H9 (cell line): ENCODE results near the gene FGD5. TPM values are rescaled to one million over a fixed set of nuclear protein-coding genes. Genes with fewer than 3 reads are reported as not detected.

Experiments used
- DNase-seq: peaks from one replicate; pipeline ENCODE4 v3.0.0-alpha.2; 2017
- H2AFZ ChIP-seq: one replicate; pipeline ENCODE4 v1.6.1; 2013; ENCODE audit warnings: mild to moderate bottlenecking, low read length, control low read depth, moderate library complexity
- H2AK5ac ChIP-seq: 2 replicates; pipeline ENCODE4 v1.6.1; 2013; ENCODE audit warnings: low read length, control low read depth, mixed read lengths; ENCODE audit not compliant: insufficient read length
- H2BK120ac ChIP-seq: one replicate; pipeline ENCODE4 v1.6.1; 2013; ENCODE audit warnings: low read depth, mild to moderate bottlenecking, low read length, control low read depth, inconsistent platforms; ENCODE audit not compliant: poor library complexity, severe bottlenecking
- H2BK12ac ChIP-seq: 2 replicates; pipeline ENCODE4 v1.6.1; 2013; ENCODE audit warnings: low read length, control low read depth, mixed read lengths, low read depth; ENCODE audit not compliant: insufficient read length
- H2BK15ac ChIP-seq: 2 replicates; pipeline ENCODE4 v1.6.1; 2013; ENCODE audit warnings: low read depth, low read length, control low read depth
- H2BK20ac ChIP-seq: one replicate; pipeline ENCODE4 v1.6.1; 2013; ENCODE audit warnings: low read depth, mild to moderate bottlenecking, low read length, control low read depth, inconsistent platforms; ENCODE audit not compliant: poor library complexity, severe bottlenecking
- H2BK5ac ChIP-seq: 2 replicates; pipeline ENCODE4 v1.6.1; 2013; ENCODE audit warnings: low read length, control low read depth, mixed read lengths; ENCODE audit not compliant: insufficient read length
- H3K14ac ChIP-seq: 2 replicates; pipeline ENCODE4 v1.6.1; 2013; ENCODE audit warnings: low read length, control low read depth; ENCODE audit not compliant: insufficient read depth
- H3K18ac ChIP-seq: 2 replicates; pipeline ENCODE4 v1.6.1; 2013; ENCODE audit warnings: low read depth, mild to moderate bottlenecking, mixed read lengths, low read length, control low read depth; ENCODE audit not compliant: insufficient read length
- H3K23ac ChIP-seq: 2 replicates; pipeline ENCODE4 v1.6.1; 2013; ENCODE audit warnings: low read length, control low read depth, mixed read lengths, low read depth; ENCODE audit not compliant: insufficient read length
- H3K23me2 ChIP-seq: 2 replicates; pipeline ENCODE4 v1.6.1; 2013; ENCODE audit warnings: low read depth, mild to moderate bottlenecking, mixed read lengths, low read length, control low read depth; ENCODE audit not compliant: insufficient read length, poor library complexity, severe bottlenecking
- H3K27ac ChIP-seq: 2 replicates; pipeline ENCODE4 v1.5.1; 2013; ENCODE audit warnings: low read length, control low read depth, mixed read lengths, low read depth; ENCODE audit not compliant: insufficient read length
- H3K27me3 ChIP-seq: 2 replicates; pipeline ENCODE4 v1.6.1; 2013; ENCODE audit warnings: low read length, control low read depth, inconsistent platforms; ENCODE audit not compliant: insufficient read depth
- H3K4ac ChIP-seq: 2 replicates; pipeline ENCODE4 v1.6.1; 2013; ENCODE audit warnings: low read depth, mild to moderate bottlenecking, control low read depth, inconsistent platforms, low read length, moderate library complexity
- H3K4me1 ChIP-seq: 2 replicates; pipeline ENCODE4 v1.6.1; 2013; ENCODE audit warnings: low read length, control low read depth, inconsistent platforms; ENCODE audit not compliant: insufficient read depth
- H3K4me2 ChIP-seq: 2 replicates; pipeline ENCODE4 v1.6.1; 2013; ENCODE audit warnings: low read length, control low read depth, mixed read lengths; ENCODE audit not compliant: insufficient read length, insufficient read depth
- H3K56ac ChIP-seq: 2 replicates; pipeline ENCODE4 v1.6.1; 2013; ENCODE audit warnings: low read depth, mild to moderate bottlenecking, mixed read lengths, low read length, control low read depth; ENCODE audit not compliant: insufficient read length
- H3K79me1 ChIP-seq: 2 replicates; pipeline ENCODE4 v1.6.1; 2013; ENCODE audit warnings: low read depth, mild to moderate bottlenecking, moderate library complexity, low read length, control low read depth, inconsistent platforms; ENCODE audit not compliant: insufficient read depth, poor library complexity, severe bottlenecking
- H3K79me2 ChIP-seq: 2 replicates; pipeline ENCODE4 v1.6.1; 2013; ENCODE audit warnings: low read length, control low read depth, inconsistent platforms; ENCODE audit not compliant: insufficient read depth
- H3K9ac ChIP-seq: 2 replicates; pipeline ENCODE4 v1.6.1; 2013; ENCODE audit warnings: low read length, control low read depth, mixed read lengths; ENCODE audit not compliant: insufficient read length; ENCODE audit errors: extremely low read depth
- H3K9me3 ChIP-seq: one replicate; pipeline ENCODE4 v1.6.1; 2013; ENCODE audit warnings: low read depth, low read length, inconsistent platforms; ENCODE audit not compliant: control insufficient read depth
- H3T11ph ChIP-seq: one replicate; pipeline ENCODE4 v1.6.1; 2013; ENCODE audit warnings: mild to moderate bottlenecking, low read length, control low read depth, inconsistent platforms
- H4K20me1 ChIP-seq: one replicate; pipeline ENCODE4 v1.6.1; 2013; ENCODE audit not compliant: control insufficient read depth, insufficient read length, insufficient read depth
- H4K5ac ChIP-seq: 2 replicates; pipeline ENCODE4 v1.6.1; 2013; ENCODE audit warnings: low read depth, mild to moderate bottlenecking, mixed read lengths, low read length, control low read depth; ENCODE audit not compliant: insufficient read length
- H4K8ac ChIP-seq: replicated peaks from 2 replicates; pipeline ENCODE4 v1.6.1; 2013; ENCODE audit warnings: low read length, control low read depth, mixed read lengths, low read depth; ENCODE audit not compliant: insufficient read length
- H4K91ac ChIP-seq: 2 replicates; pipeline ENCODE4 v1.6.1; 2013; ENCODE audit warnings: low read depth, mild to moderate bottlenecking, moderate library complexity, mixed read lengths, low read length, control low read depth; ENCODE audit not compliant: insufficient read length
- H3K27ac Mint-ChIP-seq, 3 experiments: 2 replicates in 2 of 3; 3 replicates in 1 of 3; pipeline ENCODE4 v1.8.0; 2020 to 2021; ENCODE audit warnings: mixed read lengths in 3 of 3, mild to moderate bottlenecking in 1 of 3, moderate library complexity in 1 of 3
- H3K27me3 Mint-ChIP-seq: 2 replicates; pipeline ENCODE4 v1.8.0; 2021; ENCODE audit warnings: low read depth, mild to moderate bottlenecking, moderate library complexity, mixed read lengths
- H3K36me3 Mint-ChIP-seq, 3 experiments: 2 replicates in 2 of 3; 3 replicates in 1 of 3; pipeline ENCODE4 v1.8.0; 2020 to 2021; ENCODE audit warnings: low read depth in 3 of 3, mixed read lengths in 3 of 3; ENCODE audit not compliant: insufficient read depth in 1 of 3
- H3K4me1 Mint-ChIP-seq, 2 experiments: 2 replicates each; pipeline ENCODE4 v1.8.0; 2020; ENCODE audit warnings: mixed read lengths in 2 of 2
- H3K4me3 Mint-ChIP-seq, 2 experiments: 2 replicates in 1 of 2; 3 replicates in 1 of 2; pipeline ENCODE4 v1.8.0; 2020 to 2021; ENCODE audit warnings: mild to moderate bottlenecking in 2 of 2, mixed read lengths in 2 of 2, moderate library complexity in 1 of 2
- H3K9me3 Mint-ChIP-seq, 2 experiments: 2 replicates in 1 of 2; 3 replicates in 1 of 2; pipeline ENCODE4 v1.8.0; 2020; ENCODE audit warnings: mild to moderate bottlenecking in 2 of 2, mixed read lengths in 2 of 2, moderate library complexity in 1 of 2
- CTCF ChIP-seq: fragments of 200-600 bp; sonication (generic); conservative IDR thresholded peaks from 3 replicates; pipeline ENCODE4 v1.8.0; 2021; ENCODE audit warnings: antibody characterized with exemption, mild to moderate bottlenecking
- WGBS: extraction: QIAGEN DNeasy Blood & Tissue Kit; methylation state at CpG from one replicate; pipeline ENCODE4 v1.1.7; 2013; ENCODE audit warnings: missing lambda C conversion rate, low lambda C conversion rate, mixed read lengths; ENCODE audit not compliant: insufficient read length; ENCODE audit errors: extremely low coverage; 5-methylcytosine and 5-hydroxymethylcytosine counted together
- total RNA-seq: library from RNA; stranded (reverse); gene quantifications from 2 replicates; pipeline ENCODE4 v1.2.1, GENCODE V29; 2021

FGD5 gene
- total RNA-seq, 1 experiment from 2014 or later: 7.8 TPM

- Histone ChIP-seq H3K14ac (no peak overlapping the region), H3K4me1 (no peaks in the 10 kb centered on the region), H4K5ac (no peak overlapping the region), H2BK12ac (no peak overlapping the region), H3K9me3 (no peaks in the 10 kb centered on the region), H3K27me3 (peaks cover 6% of the 10 kb centered on the region; the same call in 1 of the 2 replicates), H2AK5ac (no peak overlapping the region), H2BK20ac (no peak overlapping the region), H3K4me2 (no peak overlapping the region), H3K79me2 (no peaks in the 10 kb centered on the region), H3K56ac (no peak overlapping the region), H3K18ac (no peak overlapping the region), H2AFZ (no peak overlapping the region), H3K23me2 (peaks cover 4% of the 10 kb centered on the region), H3K23ac (no peak overlapping the region), H3K4ac (no peak overlapping the region), H3T11ph (no peak overlapping the region), H4K91ac (no peak overlapping the region), H3K79me1 (no peaks in the 10 kb centered on the region), H2BK5ac (no peak overlapping the region), H2BK120ac (no peak overlapping the region), H2BK15ac (no peak overlapping the region), H3K27ac (no peak overlapping the region), H4K8ac (no peak overlapping the region), H4K20me1 (no peaks in the 10 kb centered on the region), H3K9ac (no peak overlapping the region)
- H3K27ac Mint-ChIP-seq: peak overlapping the region in 1 of 3 experiments; percentile 73; a peak in 3 of 7 replicates
- DNase-seq: no peak
- no peaks in the 10 kb centered on the region for H3K36me3 Mint-ChIP-seq
- no peaks in the 10 kb centered on the region; a peak in 1 of 5 replicates for H3K9me3 Mint-ChIP-seq
- no CpG with 5 or more reads among the region's 7 CpGs for WGBS
- H3K4me3 Mint-ChIP-seq: no peak overlapping the region; a peak in 1 of 5 replicates
- peaks cover 50% of the 10 kb centered on the region for H3K27me3 Mint-ChIP-seq
- peaks cover 8 to 23% of the 10 kb centered on the region in 2 experiments for H3K4me1 Mint-ChIP-seq
- TF ChIP-seq CTCF: no peak
These were observed 13.7 kb upstream of the FGD5 start for GRCh38 chr3:14804835-14805780.
